ENCODE measurements around the gene ALDH1A1.

DNA sequence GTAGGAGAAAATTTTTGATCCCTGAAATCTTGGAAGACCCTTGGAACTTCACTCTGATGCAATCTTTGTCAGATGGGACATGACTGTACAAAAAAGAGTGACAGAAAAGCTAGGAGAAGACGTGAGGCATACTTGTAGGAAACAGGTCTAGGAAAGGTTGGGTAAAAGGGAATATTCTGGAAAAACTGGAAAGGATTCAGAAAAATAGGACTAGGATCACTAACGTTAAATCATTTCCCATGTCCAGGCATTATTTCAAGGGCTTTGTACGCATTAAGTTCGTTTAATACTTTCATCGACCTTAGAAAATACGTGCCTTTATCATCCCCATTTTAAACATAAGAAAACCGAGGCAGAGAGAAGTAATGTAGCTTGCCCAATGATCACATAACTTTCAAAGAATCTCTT lies 2.9 kb downstream of the ALDH1A1 start:
- TF ChIP-seq MXI1 (IDR thresholded peaks at IDR 0.05; ENCODE audit: low read depth, low read length), result no peak
- TF ChIP-seq POLR2A (conservative IDR thresholded peaks at IDR 0.05), result no peak
- no peak for TF ChIP-seq MCM7 (IDR thresholded peaks at IDR 0.05)
- no peak for TF ChIP-seq SP1 (CRISPR knock-in tag; IDR thresholded peaks at IDR 0.05)
- no peak for TF ChIP-seq NR2C2 (CRISPR knock-in tag; IDR thresholded peaks at IDR 0.05)
- TF ChIP-seq NR2C2 (tag; IDR thresholded peaks at IDR 0.05), result no peak
- no peak for TF ChIP-seq SMAD3 (CRISPR knock-in tag; conservative IDR thresholded peaks at IDR 0.05)
- TF ChIP-seq, protein P1, sequence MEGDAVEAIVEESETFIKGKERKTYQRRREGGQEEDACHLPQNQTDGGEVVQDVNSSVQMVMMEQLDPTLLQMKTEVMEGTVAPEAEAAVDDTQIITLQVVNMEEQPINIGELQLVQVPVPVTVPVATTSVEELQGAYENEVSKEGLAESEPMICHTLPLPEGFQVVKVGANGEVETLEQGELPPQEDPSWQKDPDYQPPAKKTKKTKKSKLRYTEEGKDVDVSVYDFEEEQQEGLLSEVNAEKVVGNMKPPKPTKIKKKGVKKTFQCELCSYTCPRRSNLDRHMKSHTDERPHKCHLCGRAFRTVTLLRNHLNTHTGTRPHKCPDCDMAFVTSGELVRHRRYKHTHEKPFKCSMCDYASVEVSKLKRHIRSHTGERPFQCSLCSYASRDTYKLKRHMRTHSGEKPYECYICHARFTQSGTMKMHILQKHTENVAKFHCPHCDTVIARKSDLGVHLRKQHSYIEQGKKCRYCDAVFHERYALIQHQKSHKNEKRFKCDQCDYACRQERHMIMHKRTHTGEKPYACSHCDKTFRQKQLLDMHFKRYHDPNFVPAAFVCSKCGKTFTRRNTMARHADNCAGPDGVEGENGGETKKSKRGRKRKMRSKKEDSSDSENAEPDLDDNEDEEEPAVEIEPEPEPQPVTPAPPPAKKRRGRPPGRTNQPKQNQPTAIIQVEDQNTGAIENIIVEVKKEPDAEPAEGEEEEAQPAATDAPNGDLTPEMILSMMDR (IDR thresholded peaks at IDR 0.05 in 2 of 3, conservative IDR thresholded peaks at IDR 0.05 in 1 of 3; ENCODE audit: insufficient read depth in 2 of 3, low read depth in 1 of 3, low read length in 3 of 3), result no peak
- TF ChIP-seq MAFF (IDR thresholded peaks at IDR 0.05; ENCODE audit: low read length), result no peak
- TF ChIP-seq NCOR1 (IDR thresholded peaks at IDR 0.05), result no peak
- TF ChIP-seq, protein P2, sequence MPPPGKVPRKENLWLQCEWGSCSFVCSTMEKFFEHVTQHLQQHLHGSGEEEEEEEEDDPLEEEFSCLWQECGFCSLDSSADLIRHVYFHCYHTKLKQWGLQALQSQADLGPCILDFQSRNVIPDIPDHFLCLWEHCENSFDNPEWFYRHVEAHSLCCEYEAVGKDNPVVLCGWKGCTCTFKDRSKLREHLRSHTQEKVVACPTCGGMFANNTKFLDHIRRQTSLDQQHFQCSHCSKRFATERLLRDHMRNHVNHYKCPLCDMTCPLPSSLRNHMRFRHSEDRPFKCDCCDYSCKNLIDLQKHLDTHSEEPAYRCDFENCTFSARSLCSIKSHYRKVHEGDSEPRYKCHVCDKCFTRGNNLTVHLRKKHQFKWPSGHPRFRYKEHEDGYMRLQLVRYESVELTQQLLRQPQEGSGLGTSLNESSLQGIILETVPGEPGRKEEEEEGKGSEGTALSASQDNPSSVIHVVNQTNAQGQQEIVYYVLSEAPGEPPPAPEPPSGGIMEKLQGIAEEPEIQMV (tag; conservative IDR thresholded peaks at IDR 0.05; ENCODE audit: low read depth), result no peak
- no peak for TF ChIP-seq PRMT5 (CRISPR knock-in tag; IDR thresholded peaks at IDR 0.05)
- peak; percentile 59 for TF ChIP-seq CEBPB (tag; IDR thresholded peaks at IDR 0.05)
- TF ChIP-seq ZNF197 (CRISPR knock-in tag; IDR thresholded peaks at IDR 0.05; ENCODE audit: low read depth), result no peak
